Coronary artery (tissue), 2 donors: Measurements from ENCODE around the gene NUDT3.

Experiments used
- DNase-seq: peaks from one replicate; pipeline ENCODE4 v3.0.0-alpha.2; 2017; ENCODE audit warnings: low spot score
- H3K27ac ChIP-seq, 2 donors: fragments of 200-600 bp; sonication (generic); one replicate each; pipeline ENCODE4 v1.5.1; 2016 to 2019
- H3K4me3 ChIP-seq: fragments of 200-600 bp; sonication (generic); 2 replicates; pipeline ENCODE4 v1.5.1; 2016; ENCODE audit warnings: mild to moderate bottlenecking, moderate library complexity
- CTCF ChIP-seq: fragments of 200-600 bp; sonication (generic); IDR thresholded peaks from one replicate; pipeline ENCODE4 v1.5.1; 2019; ENCODE audit warnings: antibody characterized with exemption

The NUDT3 gene

DNA sequence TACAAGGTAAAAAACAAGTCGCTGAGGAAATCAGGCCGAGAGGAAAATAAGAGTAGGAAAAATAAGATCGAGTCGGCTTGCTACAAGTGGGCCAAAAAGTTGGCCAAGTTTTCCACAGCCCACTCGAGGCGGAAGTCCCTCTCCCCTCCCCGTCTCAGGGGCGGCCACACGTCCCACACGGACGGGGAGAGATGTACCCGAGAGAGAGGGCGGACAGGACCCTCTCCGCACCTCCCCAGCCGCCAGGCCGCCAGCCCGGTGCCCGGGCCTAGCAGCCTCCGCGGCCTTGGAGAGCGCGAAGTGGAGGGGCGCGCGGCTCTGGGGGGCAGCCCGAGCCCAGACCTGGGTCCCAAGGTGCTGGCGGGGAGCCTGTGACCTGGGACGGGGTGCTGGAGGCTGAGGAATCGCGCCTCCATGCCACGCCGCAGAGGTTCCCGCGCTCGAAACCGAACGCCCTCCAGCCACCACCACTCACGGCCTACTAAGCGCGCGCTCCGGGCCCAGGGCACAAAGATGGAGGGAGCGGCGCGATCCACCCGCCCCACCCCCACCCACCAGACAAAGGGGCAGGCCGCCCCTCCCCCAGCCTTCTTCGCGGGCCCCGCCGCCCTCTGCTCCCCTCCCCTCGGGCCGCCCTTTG is 157.7 kb downstream of the NUDT3 start:
- DNase-seq: no peak

GRCh38 chr6:34233867-34234266 is 158.6 kb downstream of the NUDT3 start:
- no peak overlapping the region for H3K27ac ChIP-seq
- DNase-seq: no peak
- no peak for TF ChIP-seq CTCF
- no peak overlapping the region for H3K4me3 ChIP-seq

More for the DNA sequence above, 157.7 kb downstream of the NUDT3 start:
- H3K4me3 ChIP-seq: no peak overlapping the region
- peak overlapping the region; percentile 57 to 87 for H3K27ac ChIP-seq
- no peak for TF ChIP-seq CTCF

- Histone ChIP-seq H3K27ac (no peak overlapping the region), H3K4me3 (no peak overlapping the region)
- no peak for TF ChIP-seq CTCF
- DNase-seq: no peak
Measured at GRCh38 chr6:34232901-34233300, 159.6 kb downstream of the NUDT3 start.

DNA sequence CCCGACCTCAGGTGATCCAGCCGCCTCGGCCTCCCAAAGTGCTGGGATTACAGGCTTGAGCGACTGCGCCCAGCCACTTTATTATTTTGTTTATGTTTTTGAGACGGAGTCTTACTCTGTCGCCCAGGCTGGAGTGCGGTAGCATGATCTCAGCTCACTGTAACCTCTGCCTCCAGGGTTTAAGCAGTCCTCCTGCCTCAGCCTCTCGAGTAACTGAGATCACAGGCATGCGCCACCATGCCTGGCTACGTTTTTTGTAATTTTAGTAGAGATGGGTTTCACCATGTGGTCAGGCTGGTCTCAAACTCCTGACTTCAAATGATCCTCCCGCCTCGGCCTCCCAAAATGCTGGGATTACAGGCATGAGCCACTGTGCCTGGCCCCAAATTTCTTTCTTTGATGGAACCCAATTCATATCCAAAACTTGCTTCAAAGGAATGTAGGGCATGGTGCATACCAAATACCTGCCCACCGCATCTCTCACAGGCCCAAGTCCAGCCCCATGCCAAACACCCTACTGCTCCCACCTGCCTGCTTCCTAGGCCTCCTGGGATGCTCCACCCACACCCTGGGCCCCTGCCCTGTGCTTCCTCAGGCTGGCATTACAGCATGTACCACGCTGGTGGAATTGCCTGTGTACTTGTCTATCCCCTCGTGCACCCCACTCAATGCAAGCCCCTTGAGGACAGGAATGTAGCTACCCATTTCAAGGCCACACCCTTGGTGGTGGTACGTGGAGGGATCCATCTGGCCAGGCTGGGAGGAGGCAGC is 160.7 kb downstream of the NUDT3 start:
- no peak for DNase-seq
- TF ChIP-seq CTCF: no peak

GRCh38 chr6:34230653-34231371 is 161.7 kb downstream of the NUDT3 start:
- no peak for DNase-seq
- Histone ChIP-seq H3K4me3 (no peak overlapping the region), H3K27ac (no peak overlapping the region)
- no peak for TF ChIP-seq CTCF

More for the DNA sequence above, 160.7 kb downstream of the NUDT3 start:
- H3K27ac ChIP-seq: no peak overlapping the region
- H3K4me3 ChIP-seq: no peak overlapping the region

DNA sequence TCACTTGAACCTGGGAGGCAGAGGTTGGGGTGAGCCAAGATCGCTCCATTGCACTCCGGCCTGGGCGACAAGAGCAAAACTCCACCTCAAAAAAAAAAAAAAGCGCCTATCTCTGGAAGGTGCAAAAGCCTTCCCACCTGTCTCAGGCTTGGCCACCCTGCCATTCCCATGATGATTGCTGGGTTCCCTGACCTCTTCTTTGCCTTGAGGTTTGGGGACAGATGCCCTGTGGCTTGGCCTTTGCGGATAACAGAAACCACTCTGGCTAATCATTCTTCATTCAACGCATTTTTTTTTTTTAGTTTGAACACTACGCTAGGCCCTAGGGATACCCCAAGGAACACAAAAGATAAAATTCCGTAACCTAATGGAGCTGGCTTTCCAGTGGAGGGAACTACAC is 162.6 kb downstream of the NUDT3 start:
- no peak for TF ChIP-seq CTCF
- H3K4me3 ChIP-seq: no peak overlapping the region
- no peak for DNase-seq
- no peak overlapping the region for H3K27ac ChIP-seq
